Left ventricle myocardium inferior (tissue), 1 donor: ENCODE results near the gene NAGA. TPM values are rescaled to one million over a fixed set of nuclear protein-coding genes. Genes with fewer than 3 reads are reported as not detected.
"Not testable (repeated sequence)": the region's sequence is repeated elsewhere in the genome, so short reads cannot be mapped to it uniquely, and the experiment has no call there.

Experiments
- DNase-seq: peaks from one replicate; pipeline ENCODE4 v3.0.0-alpha.2; 2020
- H3K27ac ChIP-seq: fragments of 200-600 bp; replicated peaks from 2 replicates; pipeline ENCODE4 v1.8.0; 2021
- H3K27me3 ChIP-seq: fragments of 200-600 bp; 2 replicates; pipeline ENCODE4 v1.8.0; 2021; ENCODE audit warnings: low read depth
- H3K36me3 ChIP-seq: fragments of 200-600 bp; 2 replicates; pipeline ENCODE4 v1.8.0; 2021
- H3K4me1 ChIP-seq: fragments of 200-600 bp; 2 replicates; pipeline ENCODE4 v1.8.0; 2021
- H3K4me3 ChIP-seq: fragments of 200-600 bp; 2 replicates; pipeline ENCODE4 v1.8.0; 2021; ENCODE audit warnings: mild to moderate bottlenecking, moderate library complexity
- H3K9me3 ChIP-seq: fragments of 200-600 bp; replicated peaks from 2 replicates; pipeline ENCODE4 v1.8.0; 2021
- CTCF ChIP-seq: fragments of 200-600 bp; IDR thresholded peaks from 2 replicates; pipeline ENCODE4 v1.8.0; 2021; ENCODE audit warnings: antibody characterized with exemption, mild to moderate bottlenecking, borderline replicate concordance
- intact Hi-C: fragments of 100-400 bp; cut with micrococcal nuclease; formaldehyde crosslinking; loops from one replicate; pipeline ENCODE4 v1.11.0; 2022
- total RNA-seq: library from RNA; stranded (reverse); fragmentation: NEBNext Ultra II Directional; extraction: Animal tissue kit (Norgen Biotek cat#: 25700); gene quantifications from one replicate; pipeline ENCODE4 v1.2.1, GENCODE V29; 2021
- donor health status: DM: no; HTN: yes; CAD: no; lungs with severe emphysema.

NAGA gene
- total RNA-seq, 1 donor from 2014 or later, result 11.7 TPM

DNA sequence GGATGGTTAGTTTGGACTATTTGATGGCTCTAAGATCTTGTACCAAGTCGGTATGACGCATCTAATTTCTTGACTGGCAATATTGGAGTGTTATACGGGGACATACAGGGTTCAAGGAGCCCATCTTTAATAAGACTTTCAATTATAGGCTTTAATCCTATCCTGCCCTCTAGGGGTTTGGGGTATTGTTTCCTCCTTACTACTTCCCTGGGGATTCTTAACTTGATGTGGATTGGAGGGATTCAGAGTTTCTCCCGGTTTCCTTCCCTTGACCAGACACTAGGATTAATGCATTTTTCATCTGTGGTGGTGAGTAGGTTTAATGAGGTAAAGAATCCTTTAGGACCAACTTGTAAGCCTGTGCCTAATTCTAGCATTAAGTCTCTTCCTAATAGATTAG, 41.2 kb upstream of the NAGA start:
- DNase-seq, result no peak
- no peak overlapping the region for H3K27ac ChIP-seq
- no peaks in the 10 kb centered on the region for H3K27me3 ChIP-seq
- peaks cover 21% of the 10 kb centered on the region for H3K9me3 ChIP-seq
- H3K4me1 ChIP-seq, result no peaks in the 10 kb centered on the region
- no peak for TF ChIP-seq CTCF
- H3K4me3 ChIP-seq, result no peak overlapping the region
- peaks cover 8% of the 10 kb centered on the region for H3K36me3 ChIP-seq
- intact Hi-C loops, result no loop called here

- Histone ChIP-seq H3K27me3 (no peaks in the 10 kb centered on the region), H3K4me3 (no peak overlapping the region), H3K9me3 (peaks cover 15% of the 10 kb centered on the region), H3K27ac (no peak overlapping the region), H3K4me1 (no peaks in the 10 kb centered on the region), H3K36me3 (peaks cover 15% of the 10 kb centered on the region)
- no peak for DNase-seq
- TF ChIP-seq CTCF, result no peak
- intact Hi-C loops, result no loop called here
Observed at GRCh38 chr22:42108848-42109247, 38.2 kb upstream of the NAGA start.

GRCh38 chr22:42104332-42104860, 33.8 kb upstream of the NAGA start:
- H3K27ac ChIP-seq, DNase-seq, H3K27me3 ChIP-seq, intact Hi-C loops, H3K4me3 ChIP-seq, H3K4me1 ChIP-seq: not testable (repeated sequence)
- Histone ChIP-seq H3K9me3 (peaks cover 56% of the 10 kb centered on the region), H3K36me3 (peaks cover 34% of the 10 kb centered on the region)

- Histone ChIP-seq H3K27me3 (no peaks in the 10 kb centered on the region), H3K9me3 (peaks cover 78% of the 10 kb centered on the region), H3K27ac (no peak overlapping the region), H3K4me1 (no peaks in the 10 kb centered on the region), H3K4me3 (no peak overlapping the region), H3K36me3 (peaks cover 57% of the 10 kb centered on the region)
- DNase-seq, result no peak
- intact Hi-C loops, result no loop called here
- no peak for TF ChIP-seq CTCF
Observed at GRCh38 chr22:42101199-42101598, 30.6 kb upstream of the NAGA start.

DNA sequence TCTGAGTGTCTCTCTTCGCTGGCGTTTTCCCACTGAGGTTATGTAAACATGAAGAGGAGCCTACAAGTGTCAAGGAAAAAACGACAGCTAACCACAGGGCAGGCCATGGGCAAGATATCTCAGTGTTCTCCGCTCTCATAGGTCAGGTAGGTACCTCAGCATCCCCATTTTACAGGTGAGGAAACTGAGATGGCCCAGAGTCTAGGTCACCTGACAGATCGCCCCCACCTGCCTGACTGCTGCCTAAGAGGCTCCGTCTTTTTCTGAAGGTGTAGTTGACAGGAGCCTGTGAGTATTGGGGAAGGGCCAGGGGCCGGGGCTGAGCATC, 20.8 kb upstream of the NAGA start:
- Histone ChIP-seq H3K4me3 (peak overlapping the region; percentile 88), H3K27ac (peak overlapping the region; percentile 98), H3K36me3 (peaks cover 14% of the 10 kb centered on the region), H3K9me3 (no peaks in the 10 kb centered on the region), H3K4me1 (peaks cover 50% of the 10 kb centered on the region), H3K27me3 (no peaks in the 10 kb centered on the region)
- TF ChIP-seq CTCF, result no peak
- intact Hi-C loops, result loop anchor here (10.0 kb wide), 1 partner anchor 343 kb away; the partner anchor contains the start of gene NFAM1
- DNase-seq, result no peak

- Histone ChIP-seq H3K36me3 (peaks cover 20% of the 10 kb centered on the region), H3K27me3 (no peaks in the 10 kb centered on the region), H3K4me3 (peak within 1 kb of the TSS; percentile 88), H3K9me3 (no peaks in the 10 kb centered on the region), H3K27ac (peak within 1 kb of the TSS; percentile 98), H3K4me1 (peaks cover 56% of the 10 kb centered on the region)
- intact Hi-C loops, result loop anchor here (10.0 kb wide), 1 partner anchor 344 kb away; the partner anchor contains the start of gene NFAM1
- peak; percentile 92 for TF ChIP-seq CTCF
- DNase-seq, result peak; percentile 98
Observed at GRCh38 chr22:42090596-42091454, 20.2 kb upstream of the NAGA start, which contains the start of gene NDUFA6. Gene NDUFA6, minus strand, starts transcription at chr22:42090772. Its CDS starts 28 bp downstream, at chr22:42090744.
